Thoracic aorta (tissue), 2 donors: ENCODE measurements around the gene TRUB1. TPM values are rescaled to one million over a fixed set of nuclear protein-coding genes. Genes with fewer than 3 reads are reported as not detected.
"Not testable (repeated sequence)": the region's sequence is repeated elsewhere in the genome, so short reads cannot be mapped to it uniquely, and the experiment has no call there.

ENCODE experiments used
- ATAC-seq: fragments of 150-250 bp; one replicate; pipeline ENCODE4 v1.8.0; 2017; ENCODE audit warnings: low read depth; ENCODE audit not compliant: insufficient number of reproducible peaks, low FRiP score
- DNase-seq: peaks from one replicate; pipeline ENCODE4 v3.0.0-alpha.2; 2020; ENCODE audit warnings: low spot score
- H3K27ac ChIP-seq, 2 donors: fragments of 200-600 bp; sonication (generic); 1 replicate in 1 of 2; 2 replicates in 1 of 2; pipeline ENCODE4 v1.5.1; 2016; ENCODE audit warnings: mild to moderate bottlenecking in 2 of 2, moderate library complexity in 2 of 2
- H3K27me3 ChIP-seq: fragments of 200-600 bp; sonication (generic); replicated peaks from 2 replicates; pipeline ENCODE4 v1.6.0; 2016; ENCODE audit warnings: mild to moderate bottlenecking; ENCODE audit not compliant: insufficient read depth
- H3K36me3 ChIP-seq: fragments of 200-600 bp; sonication (generic); one replicate; pipeline ENCODE4 v1.5.1; 2016
- H3K4me1 ChIP-seq, 2 donors: fragments of 200-600 bp; sonication (generic); 1 replicate in 1 of 2; 2 replicates in 1 of 2; pipeline versions ENCODE4 v1.5.1 to v1.6.0; 2016; ENCODE audit warnings: low read depth in 2 of 2, mild to moderate bottlenecking in 1 of 2; ENCODE audit not compliant: control insufficient read depth in 1 of 2
- H3K4me3 ChIP-seq: fragments of 200-600 bp; sonication (generic); 2 replicates; pipeline ENCODE4 v1.5.1; 2016; ENCODE audit warnings: mild to moderate bottlenecking
- H3K9me3 ChIP-seq: fragments of 200-600 bp; sonication (generic); 2 replicates; pipeline ENCODE4 v1.5.1; 2016
- CTCF ChIP-seq: fragments of 200-600 bp; sonication (generic); IDR thresholded peaks from one replicate; pipeline ENCODE4 v1.5.1; 2019; ENCODE audit warnings: antibody characterized with exemption
- total RNA-seq, 2 donors: library from RNA; depleted of rRNA; stranded (reverse); fragments of >200 nt; gene quantifications; one replicate each; pipeline versions ENCODE4 v1.1.0 to v1.2.3, GENCODE V29; 2016

The TRUB1 gene
- total RNA-seq, 2 donors from 2014 or later: 8.8 to 9.5 TPM

DNA sequence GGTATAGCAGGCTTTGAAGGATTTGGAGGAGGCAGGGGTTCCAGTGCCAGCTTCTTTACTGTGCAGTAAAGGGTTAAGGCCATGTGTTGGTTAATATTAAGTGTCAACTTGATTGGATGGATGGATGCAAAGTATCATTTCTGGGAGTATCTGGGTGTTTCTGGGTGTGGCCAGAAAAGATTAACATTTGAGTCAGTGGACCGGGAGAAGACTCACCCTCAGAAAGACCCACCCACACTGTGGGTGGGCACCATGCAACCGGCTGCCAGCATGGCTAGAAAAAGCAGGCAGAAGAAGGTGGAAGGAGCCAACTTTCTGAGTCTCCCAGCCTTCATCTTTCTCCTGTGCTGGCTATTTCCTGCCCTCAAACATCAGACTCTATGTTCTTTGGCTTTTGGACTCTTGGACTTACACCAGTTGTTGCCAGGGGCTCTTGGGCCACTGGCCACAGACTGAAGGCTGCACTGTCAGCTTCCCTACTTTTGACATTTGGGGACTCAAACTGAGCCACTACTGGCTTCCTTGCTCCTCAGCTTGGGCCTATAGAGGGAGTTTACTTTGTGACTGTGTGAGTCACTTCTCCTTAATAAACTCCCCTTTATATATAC, 6.8 kb upstream of the TRUB1 start:
- H3K4me3 ChIP-seq: no peak overlapping the region
- H3K27me3 ChIP-seq: no peaks in the 10 kb centered on the region
- H3K36me3 ChIP-seq: no peaks in the 10 kb centered on the region
- H3K9me3 ChIP-seq: no peaks in the 10 kb centered on the region
- H3K27ac ChIP-seq: no peak overlapping the region
- H3K4me1 ChIP-seq: no peaks in the 10 kb centered on the region
- no peak for TF ChIP-seq CTCF
- no peak for DNase-seq
- no peak for ATAC-seq

- no peaks in the 10 kb centered on the region for H3K36me3 ChIP-seq
- H3K9me3 ChIP-seq: no peaks in the 10 kb centered on the region
- TF ChIP-seq CTCF: no peak
- no peaks in the 10 kb centered on the region for H3K4me1 ChIP-seq
- H3K4me3 ChIP-seq: no peak overlapping the region
- ATAC-seq (no peak), DNase-seq (no peak)
- H3K27ac ChIP-seq: no peak overlapping the region
- H3K27me3 ChIP-seq: no peaks in the 10 kb centered on the region
Observed at GRCh38 chr10:114932225-114932624, 5.8 kb upstream of the TRUB1 start.

- Histone ChIP-seq H3K9me3 (no peaks in the 10 kb centered on the region), H3K27ac (no peak overlapping the region), H3K27me3 (no peaks in the 10 kb centered on the region), H3K36me3 (no peaks in the 10 kb centered on the region), H3K4me3 (no peak overlapping the region), H3K4me1 (no peaks in the 10 kb centered on the region)
- TF ChIP-seq CTCF: no peak
- ATAC-seq: no peak
- DNase-seq: no peak
Observed at GRCh38 chr10:114932945-114933344, 5.0 kb upstream of the TRUB1 start.

- DNase-seq: no peak
- no peak overlapping the region for H3K4me3 ChIP-seq
- no peak for TF ChIP-seq CTCF
- peaks cover 0 to 1% of the 10 kb centered on the region in 2 donors for H3K4me1 ChIP-seq
- no peak for ATAC-seq
- H3K27me3 ChIP-seq: no peaks in the 10 kb centered on the region
- no peaks in the 10 kb centered on the region for H3K9me3 ChIP-seq
- H3K27ac ChIP-seq: no peak overlapping the region
- H3K36me3 ChIP-seq: no peaks in the 10 kb centered on the region
Observed at GRCh38 chr10:114933588-114933987, 4.4 kb upstream of the TRUB1 start.

- H3K27me3 ChIP-seq, ATAC-seq, DNase-seq, H3K4me1 ChIP-seq, H3K36me3 ChIP-seq, H3K4me3 ChIP-seq, H3K27ac ChIP-seq, H3K9me3 ChIP-seq: not testable (repeated sequence)
Observed at GRCh38 chr10:114933995-114934394, 4.0 kb upstream of the TRUB1 start.

GRCh38 chr10:114938856-114939193, 830 bp downstream of the TRUB1 start:
- peak overlapping the region; percentile 99 for H3K4me3 ChIP-seq
- no peaks in the 10 kb centered on the region for H3K36me3 ChIP-seq
- TF ChIP-seq CTCF: no peak
- H3K27ac ChIP-seq: peak overlapping the region; percentile 86 to 90
- no peak for ATAC-seq
- no peak for DNase-seq
- H3K9me3 ChIP-seq: no peaks in the 10 kb centered on the region
- H3K4me1 ChIP-seq: peaks cover 9 to 19% of the 10 kb centered on the region in 2 donors
- H3K27me3 ChIP-seq: no peaks in the 10 kb centered on the region
